Measurements from ENCODE around the gene KIF3C. TPM values are rescaled to one million over a fixed set of nuclear protein-coding genes. Genes with fewer than 3 reads are reported as not detected.

The KIF3C gene
- total and polyA plus RNA-seq, 9 of the 15 experiments (the other 6 are each of a cell fraction or from before 2014, with no cell fraction given) = 0.69 to 6.7 (median 3.3) TPM

- TF ChIP-seq EP300 (IDR thresholded peaks at IDR 0.05; ENCODE audit: low read length) (no peak), BCLAF1 (IDR thresholded peaks at IDR 0.05; ENCODE audit: borderline replicate concordance in 1 of 2, control insufficient read depth in 1 of 2, low read depth in 2 of 2, low read length in 1 of 2) (no peak), NELFE (IDR thresholded peaks at IDR 0.05; ENCODE audit: insufficient read depth, insufficient read length) (no peak), PHB2 (IDR thresholded peaks at IDR 0.05; ENCODE audit: low read depth) (no peak), MEF2A (IDR thresholded peaks at IDR 0.05; ENCODE audit: control insufficient read depth, low read depth, low read length) (no peak), MLX (CRISPR knock-in tag; conservative IDR thresholded peaks at IDR 0.05) (no peak), ZNF586 (CRISPR knock-in tag; conservative IDR thresholded peaks at IDR 0.05) (no peak), PHTF2 (CRISPR knock-in tag; IDR thresholded peaks at IDR 0.05) (no peak), MEIS2 (IDR thresholded peaks at IDR 0.05; ENCODE audit: partially characterized antibody) (no peak), NFIC (IDR thresholded peaks at IDR 0.05) (no peak), SRF (CRISPR knock-in tag; IDR thresholded peaks at IDR 0.05) (no peak), ETV5 (CRISPR knock-in tag; IDR thresholded peaks at IDR 0.05; ENCODE audit: low read depth) (no peak), ZNF146 (CRISPR knock-in tag; IDR thresholded peaks at IDR 0.05; ENCODE audit: unreplicated experiment) (no peak), KAT2B (IDR thresholded peaks at IDR 0.05; ENCODE audit: low read depth, low read length) (no peak), STAT5B (CRISPR knock-in tag; IDR thresholded peaks at IDR 0.05) (no peak), GATAD2A (IDR thresholded peaks at IDR 0.05) (no peak), CGGBP1 (CRISPR knock-in tag; IDR thresholded peaks at IDR 0.05) (no peak), FOXK2 (conservative IDR thresholded peaks at IDR 0.05 in 1 of 2, IDR thresholded peaks at IDR 0.05 in 1 of 2; ENCODE audit: low read depth in 2 of 2) (0 out of 4 replicates have a peak, but pooled peaks of 1 of the 2 experiments have one; percentile 39), GABPB2 (CRISPR knock-in tag; conservative IDR thresholded peaks at IDR 0.05) (no peak), ESRRA (IDR thresholded peaks at IDR 0.05; ENCODE audit: borderline replicate concordance, low read depth) (no peak), VEZF1 (CRISPR knock-in tag; IDR thresholded peaks at IDR 0.05) (peak; percentile 87; the same call in 1 of the 2 replicates)
Observed at GRCh38 chr2:25982273-25982967, at the start of gene KIF3C (continued).
